Nephron progenitor cell (in vitro differentiated cells): ENCODE results near the gene CNTLN.
A peak's percentile ranks its signal among the peaks of the same experiment; 100 is the strongest.
"Not testable (repeated sequence)": the region's sequence is repeated elsewhere in the genome, so short reads cannot be mapped to it uniquely, and the experiment has no call there.

Experiments
- DNase-seq: peaks from one replicate; pipeline ENCODE4 v3.0.0; 2021
- H3K27ac Mint-ChIP-seq: 2 replicates; pipeline ENCODE4 v1.8.0; 2021; ENCODE audit warnings: mild to moderate bottlenecking, moderate library complexity, mixed read lengths
- H3K27me3 Mint-ChIP-seq: 2 replicates; pipeline ENCODE4 v1.8.0; 2021; ENCODE audit warnings: mild to moderate bottlenecking, low read depth, mixed read lengths; ENCODE audit not compliant: poor library complexity
- H3K36me3 Mint-ChIP-seq: 2 replicates; pipeline ENCODE4 v1.8.0; 2021; ENCODE audit warnings: low read depth, mixed read lengths
- H3K4me1 Mint-ChIP-seq: 2 replicates; pipeline ENCODE4 v1.8.0; 2021; ENCODE audit warnings: mixed read lengths
- H3K4me3 Mint-ChIP-seq: 2 replicates; pipeline ENCODE4 v1.8.0; 2021; ENCODE audit warnings: mild to moderate bottlenecking, moderate library complexity, mixed read lengths
- H3K9me3 Mint-ChIP-seq: 2 replicates; pipeline ENCODE4 v1.8.0; 2021; ENCODE audit warnings: mild to moderate bottlenecking, moderate library complexity, mixed read lengths
- CTCF ChIP-seq: fragments of 200-600 bp; sonication (generic); IDR thresholded peaks from 2 replicates; pipeline ENCODE4 v1.5.0; 2021; ENCODE audit warnings: antibody characterized with exemption

The CNTLN gene

GRCh38 chr9:17225407-17225806 lies 90.6 kb downstream of the CNTLN start:
- Mint-ChIP-seq H3K36me3 (no peaks in the 10 kb centered on the region), H3K4me1 (peaks cover 4% of the 10 kb centered on the region), H3K27ac (no peak overlapping the region), H3K27me3 (no peaks in the 10 kb centered on the region), H3K9me3 (no peaks in the 10 kb centered on the region), H3K4me3 (no peak overlapping the region)
- no peak for TF ChIP-seq CTCF
- DNase-seq = no peak

- no peak overlapping the region for H3K27ac Mint-ChIP-seq
- H3K36me3 Mint-ChIP-seq = no peaks in the 10 kb centered on the region
- no peak for DNase-seq
- H3K4me1 Mint-ChIP-seq = peaks cover 5% of the 10 kb centered on the region
- no peaks in the 10 kb centered on the region for H3K9me3 Mint-ChIP-seq
- no peak for TF ChIP-seq CTCF
- H3K4me3 Mint-ChIP-seq = no peak overlapping the region
- H3K27me3 Mint-ChIP-seq = no peaks in the 10 kb centered on the region
These were observed 95.2 kb downstream of the CNTLN start for GRCh38 chr9:17229945-17230560.

GRCh38 chr9:17230646-17231045 lies 95.8 kb downstream of the CNTLN start:
- H3K4me1 Mint-ChIP-seq = peaks cover 5% of the 10 kb centered on the region
- H3K36me3 Mint-ChIP-seq = no peaks in the 10 kb centered on the region
- H3K9me3 Mint-ChIP-seq = no peaks in the 10 kb centered on the region
- H3K27ac Mint-ChIP-seq = no peak overlapping the region
- no peaks in the 10 kb centered on the region for H3K27me3 Mint-ChIP-seq
- no peak overlapping the region for H3K4me3 Mint-ChIP-seq
- DNase-seq = no peak
- no peak for TF ChIP-seq CTCF

GRCh38 chr9:17236147-17236546 lies 101.3 kb downstream of the CNTLN start:
- no peaks in the 10 kb centered on the region for H3K27me3 Mint-ChIP-seq

GRCh38 chr9:17246770-17247169 lies 111.9 kb downstream of the CNTLN start:
- DNase-seq = no peak
- peaks cover 75% of the 10 kb centered on the region for H3K36me3 Mint-ChIP-seq
- H3K27ac Mint-ChIP-seq = no peak overlapping the region
- no peaks in the 10 kb centered on the region for H3K27me3 Mint-ChIP-seq
- H3K9me3 Mint-ChIP-seq = peaks cover 48% of the 10 kb centered on the region
- H3K4me3 Mint-ChIP-seq = no peak overlapping the region
- no peak for TF ChIP-seq CTCF
- H3K4me1 Mint-ChIP-seq = no peaks in the 10 kb centered on the region

More at GRCh38 chr9:17236147-17236546, 101.3 kb downstream of the CNTLN start:
- peaks cover 5% of the 10 kb centered on the region for H3K4me1 Mint-ChIP-seq
- H3K4me3 Mint-ChIP-seq = no peak overlapping the region
- no peak for DNase-seq
- peaks cover 20% of the 10 kb centered on the region for H3K36me3 Mint-ChIP-seq
- TF ChIP-seq CTCF = no peak
- H3K9me3 Mint-ChIP-seq = peaks cover 9% of the 10 kb centered on the region
- peak overlapping the region; percentile 33 for H3K27ac Mint-ChIP-seq

- H3K36me3 Mint-ChIP-seq = peaks cover 64% of the 10 kb centered on the region
- no peak for TF ChIP-seq CTCF
- no peak overlapping the region for H3K4me3 Mint-ChIP-seq
- H3K9me3 Mint-ChIP-seq = peaks cover 72% of the 10 kb centered on the region
- no peak for DNase-seq
- H3K4me1 Mint-ChIP-seq = no peaks in the 10 kb centered on the region
- H3K27ac Mint-ChIP-seq = no peak overlapping the region
- H3K27me3 Mint-ChIP-seq = no peaks in the 10 kb centered on the region
These were observed 116.3 kb downstream of the CNTLN start for GRCh38 chr9:17251100-17251499.

GRCh38 chr9:17268531-17269188 lies 133.8 kb downstream of the CNTLN start:
- not testable (repeated sequence) for H3K27me3 Mint-ChIP-seq
- DNase-seq = peak; percentile 33
- Mint-ChIP-seq H3K4me1 (peaks cover 12% of the 10 kb centered on the region), H3K4me3 (peak overlapping the region; percentile 67), H3K27ac (peak overlapping the region; percentile 61), H3K9me3 (peaks cover 41% of the 10 kb centered on the region), H3K36me3 (peaks cover 41% of the 10 kb centered on the region)
